ENCODE measurements around the gene SERPINC1.

Gene SERPINC1

GRCh38 chr1:173925306-173926242 is 8.4 kb upstream of the SERPINC1 start:
- no peak for TF ChIP-seq CTCF (IDR thresholded peaks at IDR 0.05)

- TF ChIP-seq CTCF (IDR thresholded peaks at IDR 0.05), result no peak
Observed at GRCh38 chr1:173920861-173921260, 3.7 kb upstream of the SERPINC1 start.

- no peak for TF ChIP-seq CTCF (IDR thresholded peaks at IDR 0.05)
Observed at GRCh38 chr1:173917635-173918493, 737 bp upstream of the SERPINC1 start.

- no peak for TF ChIP-seq CTCF (IDR thresholded peaks at IDR 0.05)
Observed at GRCh38 chr1:173916667-173917066, 460 bp downstream of the SERPINC1 start.

GRCh38 chr1:173915596-173915995 is 1.5 kb downstream of the SERPINC1 start:
- TF ChIP-seq CTCF (IDR thresholded peaks at IDR 0.05), result no peak

GRCh38 chr1:173914366-173914871 is 2.7 kb downstream of the SERPINC1 start:
- TF ChIP-seq CTCF (IDR thresholded peaks at IDR 0.05), result peak; percentile 79

GRCh38 chr1:173913111-173913510 is 4.0 kb downstream of the SERPINC1 start:
- no peak for TF ChIP-seq CTCF (IDR thresholded peaks at IDR 0.05)

All from LNCAP (cell line).